Activated CD8-positive, alpha-beta T cell treated with anti-CD3 and anti-CD28 coated beads for 36 hours (primary cell): Measurements from ENCODE around the gene SOX9. TPM values are rescaled to one million over a fixed set of nuclear protein-coding genes. Genes with fewer than 3 reads are reported as not detected.

Experiments
- ATAC-seq: fragments of 200-7000 bp; cut with Tn5 transposase; one replicate; pipeline ENCODE4 v1.10.0; 2021; ENCODE audit warnings: mild to moderate bottlenecking, moderate library complexity
- CTCF ChIA-PET: fragments of 350-600 bp; sonication (Branson Sonifier 250); formaldehyde crosslinking; loops from one replicate; lab custom pipeline; 2021; ENCODE audit warnings: antibody characterized with exemption; lab: Charles Lee
- POLR2A ChIA-PET: fragments of 350-600 bp; sonication (Branson Sonifier 250); formaldehyde crosslinking; loops from one replicate; lab custom pipeline; 2021; ENCODE audit warnings: antibody characterized with exemption; lab: Charles Lee
- DNase-seq: peaks from one replicate; pipeline ENCODE4 v3.0.0-alpha.2; 2020
- H3K27ac Mint-ChIP-seq: one replicate; pipeline ENCODE4 v1.8.0; 2021; ENCODE audit warnings: mild to moderate bottlenecking, mixed read lengths
- H3K27me3 Mint-ChIP-seq: one replicate; pipeline ENCODE4 v1.8.0; 2021; ENCODE audit warnings: mixed read lengths
- H3K36me3 Mint-ChIP-seq: one replicate; pipeline ENCODE4 v1.8.0; 2021; ENCODE audit warnings: low read depth, mixed read lengths
- H3K4me1 Mint-ChIP-seq: one replicate; pipeline ENCODE4 v1.8.0; 2021; ENCODE audit warnings: low read depth, mixed read lengths
- H3K4me3 Mint-ChIP-seq: one replicate; pipeline ENCODE4 v1.8.0; 2021; ENCODE audit warnings: mild to moderate bottlenecking, moderate library complexity, mixed read lengths
- H3K9me3 Mint-ChIP-seq: one replicate; pipeline ENCODE4 v1.8.0; 2021; ENCODE audit warnings: mixed read lengths
- intact Hi-C: fragments of 100-400 bp; cut with micrococcal nuclease; formaldehyde crosslinking; loops from one replicate; pipeline ENCODE4 v1.10.0; 2022
- total RNA-seq, 2 experiments: library from RNA; stranded (reverse); gene quantifications; one replicate each; pipeline ENCODE4 v1.2.3, GENCODE V29; 2021
- TF ChIP-seq, protein P1 (sequence below): fragments of 200-600 bp; IDR thresholded peaks from one replicate; pipeline ENCODE4 v1.8.0; 2022; ENCODE audit warnings: antibody characterized with exemption, mild to moderate bottlenecking

Gene SOX9
- total RNA-seq, 2 experiments from 2014 or later = not detected

DNA sequence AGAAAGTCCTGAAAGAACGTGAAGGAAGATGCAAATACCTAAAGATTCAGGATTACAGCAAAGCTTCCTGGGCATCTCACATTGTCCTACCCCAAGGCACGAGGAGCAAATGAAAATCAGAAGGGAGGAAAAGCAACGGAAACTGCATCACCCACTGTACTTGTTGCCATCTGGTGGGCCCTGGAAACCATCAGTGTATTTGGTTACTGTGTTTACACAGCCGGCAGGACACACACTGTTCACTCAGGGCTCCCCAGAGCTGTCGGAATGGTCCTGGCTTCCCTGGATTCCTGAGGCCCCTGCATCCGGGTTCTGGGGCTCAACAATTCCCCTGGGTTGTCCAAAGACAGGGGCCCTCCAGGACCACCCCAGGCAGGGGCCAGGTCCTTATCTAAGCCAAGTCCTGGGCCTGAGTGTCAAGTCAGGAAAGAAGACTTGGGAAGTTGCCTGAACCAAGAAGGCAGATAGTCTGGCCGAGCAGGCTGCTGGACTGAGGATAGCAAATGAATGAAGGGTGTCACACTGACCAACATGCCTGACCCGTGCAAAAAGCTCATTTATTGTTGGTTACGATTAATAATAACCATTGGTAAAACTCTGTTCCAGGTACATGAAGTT is 52.8 kb downstream of the SOX9 start:
- ChIA-PET POLR2A (no interaction called here), CTCF (no interaction called here)
- no peaks in the 10 kb centered on the region for H3K4me1 Mint-ChIP-seq
- peaks cover 2% of the 10 kb centered on the region for H3K27me3 Mint-ChIP-seq
- no peak overlapping the region for H3K27ac Mint-ChIP-seq
- H3K9me3 Mint-ChIP-seq = no peaks in the 10 kb centered on the region
- DNase-seq (no peak), ATAC-seq (no peak)
- no peak overlapping the region for H3K4me3 Mint-ChIP-seq
- intact Hi-C loops = no loop called here
- TF ChIP-seq, protein P1, sequence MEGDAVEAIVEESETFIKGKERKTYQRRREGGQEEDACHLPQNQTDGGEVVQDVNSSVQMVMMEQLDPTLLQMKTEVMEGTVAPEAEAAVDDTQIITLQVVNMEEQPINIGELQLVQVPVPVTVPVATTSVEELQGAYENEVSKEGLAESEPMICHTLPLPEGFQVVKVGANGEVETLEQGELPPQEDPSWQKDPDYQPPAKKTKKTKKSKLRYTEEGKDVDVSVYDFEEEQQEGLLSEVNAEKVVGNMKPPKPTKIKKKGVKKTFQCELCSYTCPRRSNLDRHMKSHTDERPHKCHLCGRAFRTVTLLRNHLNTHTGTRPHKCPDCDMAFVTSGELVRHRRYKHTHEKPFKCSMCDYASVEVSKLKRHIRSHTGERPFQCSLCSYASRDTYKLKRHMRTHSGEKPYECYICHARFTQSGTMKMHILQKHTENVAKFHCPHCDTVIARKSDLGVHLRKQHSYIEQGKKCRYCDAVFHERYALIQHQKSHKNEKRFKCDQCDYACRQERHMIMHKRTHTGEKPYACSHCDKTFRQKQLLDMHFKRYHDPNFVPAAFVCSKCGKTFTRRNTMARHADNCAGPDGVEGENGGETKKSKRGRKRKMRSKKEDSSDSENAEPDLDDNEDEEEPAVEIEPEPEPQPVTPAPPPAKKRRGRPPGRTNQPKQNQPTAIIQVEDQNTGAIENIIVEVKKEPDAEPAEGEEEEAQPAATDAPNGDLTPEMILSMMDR = no peak
- H3K36me3 Mint-ChIP-seq = no peaks in the 10 kb centered on the region

GRCh38 chr17:72175263-72175662 is 54.4 kb downstream of the SOX9 start:
- H3K36me3 Mint-ChIP-seq = no peaks in the 10 kb centered on the region

More at GRCh38 chr17:72175263-72175662, 54.4 kb downstream of the SOX9 start:
- TF ChIP-seq, protein P1 = no peak
- POLR2A ChIA-PET = no interaction called here
- Mint-ChIP-seq H3K9me3 (no peaks in the 10 kb centered on the region), H3K4me1 (no peaks in the 10 kb centered on the region), H3K27me3 (peaks cover 2% of the 10 kb centered on the region), H3K4me3 (no peak overlapping the region), H3K27ac (no peak overlapping the region)
- CTCF ChIA-PET = no interaction called here
- DNase-seq (no peak), ATAC-seq (no peak)
- intact Hi-C loops = no loop called here
